IMR-90 (cell line): ENCODE measurements around the gene THAP12. TPM values are rescaled to one million over a fixed set of nuclear protein-coding genes. Genes with fewer than 3 reads are reported as not detected.

Experiments
- ATAC-seq: fragments of 200-7000 bp; cut with Tn5 transposase; 2 replicates; pipeline ENCODE4 v1.9.1; 2020; ENCODE audit warnings: low read depth, mild to moderate bottlenecking, moderate library complexity
- BruUV-seq: library from RNA; stranded (reverse); fragments of 400-500 nt; replicated peaks from 2 replicates; lab custom pipeline; 2021; lab: Mats Ljungman, UMichigan
- CTCF ChIA-PET: fragments of 300-600 bp; formaldehyde crosslinking; extraction: SDS; loops from one replicate; lab custom pipeline; 2021; ENCODE audit warnings: antibody characterized with exemption; lab: Yijun Ruan, JAX
- POLR2A ChIA-PET: fragments of 300-600 bp; sonication (Branson Sonifier 250); formaldehyde crosslinking; loops from one replicate; lab custom pipeline; 2022; ENCODE audit warnings: antibody characterized with exemption; ENCODE audit not compliant: unreplicated experiment; lab: Charles Lee
- DNase-seq: peaks from one replicate; pipeline ENCODE4 v3.0.0; 2013
- H2AFZ ChIP-seq: replicated peaks from 2 replicates; pipeline ENCODE3; 2013; ENCODE audit warnings: low read length, mild to moderate bottlenecking; ENCODE audit not compliant: poor library complexity
- H2AK5ac ChIP-seq: 2 replicates; pipeline ENCODE4 v1.6.1; 2013; ENCODE audit warnings: low read depth, low read length, inconsistent platforms
- H2AK9ac ChIP-seq: replicated peaks from 2 replicates; pipeline ENCODE3; 2013; ENCODE audit warnings: mild to moderate bottlenecking, low read depth, low read length, moderate library complexity; ENCODE audit not compliant: poor library complexity
- H2BK120ac ChIP-seq: 2 replicates; pipeline ENCODE4 v1.6.1; 2013; ENCODE audit warnings: low read depth, low read length, inconsistent platforms
- H2BK15ac ChIP-seq: 3 replicates; pipeline ENCODE4 v1.6.1; 2013; ENCODE audit warnings: low read depth, low read length, inconsistent platforms
- H2BK20ac ChIP-seq: 2 replicates; pipeline ENCODE4 v1.6.1; 2013; ENCODE audit warnings: low read depth, mild to moderate bottlenecking, inconsistent platforms, low read length, moderate library complexity
- H2BK5ac ChIP-seq: 2 replicates; pipeline ENCODE4 v1.6.1; 2013; ENCODE audit warnings: mild to moderate bottlenecking, low read depth, low read length, inconsistent platforms; ENCODE audit not compliant: poor library complexity, severe bottlenecking
- H3K14ac ChIP-seq: replicated peaks from 2 replicates; pipeline ENCODE4 v1.6.1; 2013; ENCODE audit warnings: low read depth, low read length, inconsistent platforms
- H3K18ac ChIP-seq: 2 replicates; pipeline ENCODE4 v1.6.1; 2013; ENCODE audit warnings: low read depth, low read length, control low read depth
- H3K23ac ChIP-seq: 2 replicates; pipeline ENCODE4 v1.6.1; 2013; ENCODE audit warnings: low read depth, low read length, inconsistent platforms
- H3K27ac ChIP-seq: 2 replicates; pipeline ENCODE4 v1.5.1; 2013; ENCODE audit warnings: mild to moderate bottlenecking, control low read depth, low read length; ENCODE audit not compliant: insufficient read depth
- H3K27me3 ChIP-seq: 2 replicates; pipeline ENCODE4 v1.6.1; 2013; ENCODE audit warnings: low read length; ENCODE audit not compliant: control insufficient read depth, insufficient read depth
- H3K36me3 ChIP-seq: 2 replicates; pipeline ENCODE4 v1.6.1; 2013; ENCODE audit warnings: low read length, mixed read lengths; ENCODE audit not compliant: control insufficient read depth, insufficient read depth
- H3K4ac ChIP-seq: 2 replicates; pipeline ENCODE4 v1.6.1; 2013; ENCODE audit warnings: low read depth, low read length, inconsistent platforms
- H3K4me1 ChIP-seq: 2 replicates; pipeline ENCODE4 v1.6.1; 2013; ENCODE audit warnings: low read length, mixed read lengths; ENCODE audit not compliant: control insufficient read depth, insufficient read depth
- H3K4me2 ChIP-seq: 2 replicates; pipeline ENCODE4 v1.6.1; 2013; ENCODE audit warnings: low read depth, mild to moderate bottlenecking, control low read depth, low read length, moderate library complexity
- H3K4me3 ChIP-seq: 2 replicates; pipeline ENCODE4 v1.5.1; 2013; ENCODE audit warnings: low read depth, mild to moderate bottlenecking, control low read depth, low read length, moderate library complexity; ENCODE audit not compliant: insufficient read depth
- H3K56ac ChIP-seq: 2 replicates; pipeline ENCODE4 v1.6.1; 2013; ENCODE audit warnings: low read length, inconsistent platforms; ENCODE audit not compliant: insufficient read depth; ENCODE audit errors: extremely low read depth
- H3K79me1 ChIP-seq, 2 experiments: 2 replicates each; pipeline ENCODE4 v1.6.1; 2013; ENCODE audit warnings: low read length in 2 of 2, inconsistent platforms in 1 of 2, low read depth in 1 of 2
- H3K9ac ChIP-seq: 2 replicates; pipeline ENCODE4 v1.6.1; 2013; ENCODE audit warnings: low read depth, low read length, control low read depth
- H3K9me1 ChIP-seq: 2 replicates; pipeline ENCODE4 v1.6.1; 2013; ENCODE audit warnings: low read length, inconsistent platforms; ENCODE audit not compliant: insufficient read depth
- H3K9me3 ChIP-seq: 2 replicates; pipeline ENCODE4 v1.6.1; 2013; ENCODE audit warnings: low read length; ENCODE audit not compliant: control insufficient read depth, insufficient read depth
- H4K20me1 ChIP-seq: 2 replicates; pipeline ENCODE4 v1.6.1; 2013; ENCODE audit warnings: low read length, inconsistent platforms; ENCODE audit not compliant: insufficient read depth
- H4K5ac ChIP-seq: 2 replicates; pipeline ENCODE4 v1.6.1; 2013; ENCODE audit warnings: mild to moderate bottlenecking, low read depth, low read length, control low read depth
- H4K8ac ChIP-seq, 2 experiments: 2 replicates each; pipeline ENCODE4 v1.6.1; 2013; ENCODE audit warnings: low read depth in 2 of 2, low read length in 2 of 2, control low read depth in 1 of 2, inconsistent platforms in 1 of 2
- H4K91ac ChIP-seq: 2 replicates; pipeline ENCODE4 v1.6.1; 2013; ENCODE audit warnings: low read depth, low read length, inconsistent platforms; ENCODE audit not compliant: insufficient read depth
- BHLHE40 ChIP-seq: fragments of 150-350 bp; IDR thresholded peaks from 2 replicates; pipeline ENCODE4 v1.6.1; 2016; ENCODE audit warnings: mild to moderate bottlenecking, low read depth, low read length
- CEBPB ChIP-seq: IDR thresholded peaks from 2 replicates; pipeline ENCODE4 v1.6.1; 2012; ENCODE audit warnings: low read depth, low read length, improper control_type of control experiment
- CHD1 ChIP-seq: IDR thresholded peaks from 2 replicates; pipeline ENCODE4 v1.6.1; 2012; ENCODE audit warnings: low read depth, low read length, improper control_type of control experiment
- CTCF ChIP-seq: conservative IDR thresholded peaks from 2 replicates; pipeline ENCODE4 v1.5.1; 2012; ENCODE audit warnings: mild to moderate bottlenecking, low read depth, low read length, improper control_type of control experiment
- ELK1 ChIP-seq: fragments of 150-350 bp; IDR thresholded peaks from 2 replicates; pipeline ENCODE4 v1.6.1; 2016; ENCODE audit warnings: low read depth, mild to moderate bottlenecking, low read length, moderate library complexity, borderline replicate concordance
- FOS ChIP-seq: fragments of 150-350 bp; IDR thresholded peaks from 2 replicates; pipeline ENCODE4 v1.6.1; 2016; ENCODE audit warnings: low read depth, low read length
- MAFK ChIP-seq: IDR thresholded peaks from 2 replicates; pipeline ENCODE4 v1.6.1; 2012; ENCODE audit warnings: low read depth, low read length, improper control_type of control experiment
- MAZ ChIP-seq: IDR thresholded peaks from 2 replicates; pipeline ENCODE4 v1.6.1; 2012; ENCODE audit warnings: low read depth, mild to moderate bottlenecking, low read length, improper control_type of control experiment, moderate library complexity, borderline replicate concordance
- MXI1 ChIP-seq: IDR thresholded peaks from 2 replicates; pipeline ENCODE4 v1.6.1; 2012; ENCODE audit warnings: low read depth, mild to moderate bottlenecking, low read length, moderate library complexity, borderline replicate concordance
- NFE2L2 ChIP-seq: fragments of 150-350 bp; IDR thresholded peaks from 2 replicates; pipeline ENCODE4 v1.6.1; 2016; ENCODE audit warnings: low read depth, mild to moderate bottlenecking, low read length
- POLR2A ChIP-seq: IDR thresholded peaks from 2 replicates; pipeline ENCODE4 v1.6.1; 2012; ENCODE audit warnings: mild to moderate bottlenecking, low read depth, low read length
- RAD21 ChIP-seq: IDR thresholded peaks from 2 replicates; pipeline ENCODE4 v1.6.1; 2012; ENCODE audit warnings: low read length, improper control_type of control experiment
- RCOR1 ChIP-seq: IDR thresholded peaks from 2 replicates; pipeline ENCODE4 v1.6.1; 2012; ENCODE audit warnings: mild to moderate bottlenecking, low read length, improper control_type of control experiment; ENCODE audit not compliant: insufficient replicate concordance
- RFX5 ChIP-seq: IDR thresholded peaks from 2 replicates; pipeline ENCODE4 v1.8.0; 2012; ENCODE audit warnings: low read depth, mild to moderate bottlenecking, low read length, moderate library complexity
- SMC3 ChIP-seq: fragments of 150-350 bp; IDR thresholded peaks from 2 replicates; pipeline ENCODE4 v1.6.1; 2016; ENCODE audit warnings: low read depth, mild to moderate bottlenecking, antibody characterized with exemption, low read length, moderate library complexity
- USF2 ChIP-seq: fragments of 150-350 bp; IDR thresholded peaks from 2 replicates; pipeline ENCODE4 v1.6.1; 2017; ENCODE audit warnings: mild to moderate bottlenecking, antibody characterized with exemption, low read length, low read depth
- dilution Hi-C: fragments of 300-500 bp; cut with HindIII; formaldehyde crosslinking; loops from one replicate; pipeline ENCODE4 v1.14.3; 2018; ENCODE audit warnings: low sequenced_read_pairs; ENCODE audit not compliant: unreplicated experiment
- in situ Hi-C: fragments of 300-500 bp; cut with MboI; formaldehyde crosslinking; loops from 3 replicates; pipeline ENCODE4 v1.14.3; 2019; ENCODE audit warnings: low sequenced_read_pairs, inconsistent platforms, mixed read lengths
- intact Hi-C: fragments of 100-400 bp; cut with micrococcal nuclease; formaldehyde crosslinking; loops from 2 replicates; pipeline ENCODE4 v1.10.0; 2022
- polyA plus RNA-seq, 3 experiments: library from polyadenylated mRNA; depleted of rRNA; stranded (reverse); fragments of >200 nt; gene quantifications; 2 replicates each; pipeline ENCODE4 v1.2.3, GENCODE V29; 2012; ENCODE audit warnings: low replicate concordance in 1 of 3
- total RNA-seq: library from RNA; depleted of rRNA; stranded (reverse); fragments of >200 nt; gene quantifications from 2 replicates; pipeline ENCODE4 v1.2.3, GENCODE V29; 2012

The THAP12 gene
- total and polyA plus RNA-seq, 2 of the 4 experiments (the other 2 are of a cell fraction): 25.1 to 27.3 TPM

- no peak overlapping the region for H2AFZ ChIP-seq
- H4K5ac ChIP-seq: no peak overlapping the region
- no peak overlapping the region for H3K27ac ChIP-seq
- BruUV-seq: no TSS peak
- H2BK20ac ChIP-seq: no peak overlapping the region
- H3K56ac ChIP-seq: no peak overlapping the region
- no peaks in the 10 kb centered on the region for H4K20me1 ChIP-seq
- no peaks in the 10 kb centered on the region for H3K27me3 ChIP-seq
- POLR2A ChIA-PET: no interaction called here
- H3K4me3 ChIP-seq: no peak overlapping the region
- H3K9me1 ChIP-seq: no peaks in the 10 kb centered on the region; the same call in 1 of the 2 replicates
- in situ Hi-C loops (no loop called here), intact Hi-C loops (no loop called here), dilution Hi-C loops (no loop called here)
- no peaks in the 10 kb centered on the region; the same call in 1 of the 2 replicates for H3K4me1 ChIP-seq
- ATAC-seq (no peak), DNase-seq (no peak)
- H3K23ac ChIP-seq: no peak overlapping the region
- H4K91ac ChIP-seq: no peak overlapping the region
- H2AK5ac ChIP-seq: no peak overlapping the region
- H3K9me3 ChIP-seq: no peaks in the 10 kb centered on the region
- H2AK9ac ChIP-seq: no peak overlapping the region
- H4K8ac ChIP-seq: no peak overlapping the region
- H3K18ac ChIP-seq: no peak overlapping the region
- no peak overlapping the region for H2BK120ac ChIP-seq
- peaks cover 8% of the 10 kb centered on the region; the same call in 1 of the 2 replicates for H3K36me3 ChIP-seq
- H2BK5ac ChIP-seq: no peak overlapping the region
- H3K4ac ChIP-seq: no peak overlapping the region
- H3K9ac ChIP-seq: no peak overlapping the region
- CTCF ChIA-PET: no interaction called here
- TF ChIP-seq FOS (no peak), MAFK (no peak), MXI1 (no peak), ELK1 (no peak), CEBPB (no peak), RAD21 (no peak), CTCF (no peak), CHD1 (no peak), SMC3 (no peak), NFE2L2 (no peak), POLR2A (no peak), BHLHE40 (no peak), USF2 (no peak), RCOR1 (no peak), MAZ (no peak), RFX5 (no peak)
- no peak overlapping the region for H3K14ac ChIP-seq
- peaks cover 15 to 40% of the 10 kb centered on the region in 2 experiments for H3K79me1 ChIP-seq
- H3K4me2 ChIP-seq: no peak overlapping the region
- no peak overlapping the region for H2BK15ac ChIP-seq
These were observed 19.6 kb downstream of the THAP12 start for GRCh38 chr11:76361374-76361773.
